Endodermal cell (in vitro differentiated cells): ENCODE data around the gene TESK1. TPM values are rescaled to one million over a fixed set of nuclear protein-coding genes. Genes with fewer than 3 reads are reported as not detected.

Experiments used
- DNase-seq: peaks from one replicate; pipeline ENCODE4 v3.0.0-alpha.2; 2017
- H3K27ac ChIP-seq: 2 replicates; pipeline ENCODE4 v1.5.1; 2013; ENCODE audit warnings: mild to moderate bottlenecking, low read depth, low read length, moderate library complexity
- H3K27me3 ChIP-seq: 2 replicates; pipeline ENCODE4 v1.6.1; 2013; ENCODE audit warnings: mild to moderate bottlenecking, low read length, moderate library complexity; ENCODE audit not compliant: insufficient read depth, control insufficient read depth, poor library complexity, severe bottlenecking
- H3K36me3 ChIP-seq: 2 replicates; pipeline ENCODE4 v1.7.0; 2013; ENCODE audit warnings: mild to moderate bottlenecking, low read length, moderate library complexity; ENCODE audit not compliant: control insufficient read depth, insufficient read depth
- H3K4me1 ChIP-seq: one replicate; pipeline ENCODE4 v1.7.0; 2013; ENCODE audit warnings: low read length; ENCODE audit not compliant: control insufficient read depth, insufficient read depth
- H3K4me3 ChIP-seq: 2 replicates; pipeline ENCODE4 v1.5.1; 2013; ENCODE audit warnings: mild to moderate bottlenecking, low read length, moderate library complexity
- H3K9ac ChIP-seq: 2 replicates; pipeline ENCODE4 v1.6.1; 2013; ENCODE audit warnings: mild to moderate bottlenecking, low read length, moderate library complexity; ENCODE audit not compliant: poor library complexity, severe bottlenecking; ENCODE audit errors: extremely low read depth
- H3K9me3 ChIP-seq: 2 replicates; pipeline ENCODE4 v1.6.1; 2013; ENCODE audit warnings: mild to moderate bottlenecking, low read length, moderate library complexity; ENCODE audit not compliant: control insufficient read depth
- H3K27ac Mint-ChIP-seq: 2 replicates; pipeline ENCODE4 v1.8.0; 2020; ENCODE audit warnings: mixed read lengths
- H3K27me3 Mint-ChIP-seq: 2 replicates; pipeline ENCODE4 v1.8.0; 2021; ENCODE audit warnings: mild to moderate bottlenecking, mixed read lengths; ENCODE audit not compliant: insufficient read depth
- H3K36me3 Mint-ChIP-seq: 2 replicates; pipeline ENCODE4 v1.8.0; 2020; ENCODE audit warnings: low read depth, mixed read lengths
- H3K4me1 Mint-ChIP-seq: 2 replicates; pipeline ENCODE4 v1.8.0; 2020; ENCODE audit warnings: mixed read lengths
- H3K4me3 Mint-ChIP-seq: 2 replicates; pipeline ENCODE4 v1.8.0; 2020; ENCODE audit warnings: mild to moderate bottlenecking, moderate library complexity, mixed read lengths
- H3K9me3 Mint-ChIP-seq: 2 replicates; pipeline ENCODE4 v1.8.0; 2020; ENCODE audit warnings: mild to moderate bottlenecking, mixed read lengths
- WGBS, 2 experiments: methylation state at CpG; one replicate each; pipeline versions ENCODE4 v1.1.5 to v1.1.7; 2013; ENCODE audit warnings: missing lambda C conversion rate in 2 of 2, mixed read lengths in 1 of 2; ENCODE audit not compliant: insufficient coverage in 1 of 2, insufficient read length in 1 of 2; 5-methylcytosine and 5-hydroxymethylcytosine counted together
- long read RNA-seq, 4 experiments: library from polyadenylated mRNA in 2 of 4; library from RNA in 1 of 4; library from capped mRNA in 1 of 4; stranded (forward) in 3 of 4; unstranded in 1 of 4; transcript quantifications; one replicate each; pipeline ENCODE4 v2.0.0, GENCODE V29; 2020 to 2021; ENCODE audit warnings: inconsistent platforms in 1 of 4
- polyA plus RNA-seq, 2 experiments: library from polyadenylated mRNA; stranded (reverse); fragments of 50-300 nt; gene quantifications; one replicate each; pipeline ENCODE4 v1.2.3, GENCODE V29; 2013
- total RNA-seq, 2 donors: library from RNA; stranded (reverse); fragmentation: NEBNext Ultra II Directional in 1 of 2; extraction: Animal tissue kit (Norgen Biotek cat#: 25700) in 1 of 2; gene quantifications; 2 replicates in 1 of 2; 3 replicates in 1 of 2; pipeline ENCODE4 v1.2.1, GENCODE V29; 2021
- TF ChIP-seq, protein P1 (sequence below): fragments of 200-600 bp; sonication (generic); conservative IDR thresholded peaks from 2 replicates; pipeline ENCODE4 v1.5.0; 2021; ENCODE audit warnings: antibody characterized with exemption, mild to moderate bottlenecking

Gene TESK1, protein sequence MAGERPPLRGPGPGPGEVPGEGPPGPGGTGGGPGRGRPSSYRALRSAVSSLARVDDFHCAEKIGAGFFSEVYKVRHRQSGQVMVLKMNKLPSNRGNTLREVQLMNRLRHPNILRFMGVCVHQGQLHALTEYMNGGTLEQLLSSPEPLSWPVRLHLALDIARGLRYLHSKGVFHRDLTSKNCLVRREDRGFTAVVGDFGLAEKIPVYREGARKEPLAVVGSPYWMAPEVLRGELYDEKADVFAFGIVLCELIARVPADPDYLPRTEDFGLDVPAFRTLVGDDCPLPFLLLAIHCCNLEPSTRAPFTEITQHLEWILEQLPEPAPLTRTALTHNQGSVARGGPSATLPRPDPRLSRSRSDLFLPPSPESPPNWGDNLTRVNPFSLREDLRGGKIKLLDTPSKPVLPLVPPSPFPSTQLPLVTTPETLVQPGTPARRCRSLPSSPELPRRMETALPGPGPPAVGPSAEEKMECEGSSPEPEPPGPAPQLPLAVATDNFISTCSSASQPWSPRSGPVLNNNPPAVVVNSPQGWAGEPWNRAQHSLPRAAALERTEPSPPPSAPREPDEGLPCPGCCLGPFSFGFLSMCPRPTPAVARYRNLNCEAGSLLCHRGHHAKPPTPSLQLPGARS
- total RNA-seq: 10 to 100 TPM; 30.7 to 35.2 TPM
- polyA plus RNA-seq (2013, experiment 1 of 2): 25.5 TPM
- polyA plus RNA-seq (2013, experiment 2 of 2): 21.3 TPM
- long read RNA-seq, experiment 1, transcript TESK1-201 (10 exons, 2,421 nt): major isoform, 5 of 17 reads
- long read RNA-seq, experiment 1, partial matches to known transcripts: 9 of 17 reads
- long read RNA-seq, experiment 1, other reads (novel, unspliced or antisense): 3 of 17 reads
- long read RNA-seq, experiment 2, transcript TESK1-201 (10 exons, 2,421 nt): major isoform, 23 of 25 reads
- long read RNA-seq, experiment 2, partial matches to known transcripts: 1 of 25 reads
- long read RNA-seq, experiment 2, other reads (novel, unspliced or antisense): 1 of 25 reads
- long read RNA-seq, experiment 3, partial matches to known transcripts: 8 of 9 reads
- long read RNA-seq, experiment 3, other reads (novel, unspliced or antisense): 1 of 9 reads
- long read RNA-seq, experiment 4: 0 reads

DNA sequence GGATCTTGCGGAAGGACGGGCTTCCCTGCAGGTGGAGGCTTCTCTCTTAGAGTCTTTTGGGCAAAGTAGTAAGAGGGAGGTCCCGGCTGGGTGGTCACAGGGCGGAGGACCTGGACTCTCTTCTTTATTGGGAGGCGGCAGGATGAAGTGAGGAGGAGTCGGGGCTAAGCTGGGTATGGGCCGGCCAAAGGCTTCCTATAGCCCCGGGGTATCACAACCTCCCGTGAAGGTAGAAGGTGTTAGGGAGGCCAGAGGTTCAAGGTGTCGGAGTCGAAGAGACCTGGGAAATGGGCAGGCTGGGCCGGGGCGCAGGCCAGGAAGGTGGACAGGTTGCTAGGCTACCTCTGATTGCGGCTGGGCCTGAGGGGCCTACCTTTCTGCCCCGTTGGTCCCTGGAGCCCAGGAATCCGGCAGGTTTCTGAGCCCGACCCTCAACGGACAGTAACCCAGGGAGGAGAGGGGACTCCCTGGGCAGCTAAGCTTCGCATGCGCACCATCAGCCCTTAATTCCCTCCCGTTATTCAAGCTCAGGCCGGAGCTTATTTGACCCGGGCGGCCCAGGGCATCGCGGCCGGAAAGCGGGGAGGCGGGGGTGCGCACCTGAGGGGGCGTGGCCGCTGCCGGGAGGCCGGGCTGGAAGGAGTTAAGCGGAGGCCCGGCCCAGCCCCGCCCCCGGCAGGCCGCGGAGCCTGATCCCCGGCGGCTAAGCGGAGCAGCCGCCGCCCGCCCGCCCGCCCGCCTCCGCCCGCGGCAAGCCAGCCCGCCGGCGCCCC is at the start of gene TESK1:
Gene TESK1, plus strand, starts transcription at position 685 of the 773 bp plus-strand sequence. CDS start 358 bp downstream, outside the sequence.
- Mint-ChIP-seq H3K36me3 (peaks cover 18% of the 10 kb centered on the region), H3K27ac (peak within 1 kb of the TSS; percentile 98), H3K4me1 (peaks cover 5% of the 10 kb centered on the region), H3K9me3 (no peaks in the 10 kb centered on the region), H3K27me3 (peaks cover 2% of the 10 kb centered on the region), H3K4me3 (peak within 1 kb of the TSS; percentile 81)
- TF ChIP-seq, protein P1, sequence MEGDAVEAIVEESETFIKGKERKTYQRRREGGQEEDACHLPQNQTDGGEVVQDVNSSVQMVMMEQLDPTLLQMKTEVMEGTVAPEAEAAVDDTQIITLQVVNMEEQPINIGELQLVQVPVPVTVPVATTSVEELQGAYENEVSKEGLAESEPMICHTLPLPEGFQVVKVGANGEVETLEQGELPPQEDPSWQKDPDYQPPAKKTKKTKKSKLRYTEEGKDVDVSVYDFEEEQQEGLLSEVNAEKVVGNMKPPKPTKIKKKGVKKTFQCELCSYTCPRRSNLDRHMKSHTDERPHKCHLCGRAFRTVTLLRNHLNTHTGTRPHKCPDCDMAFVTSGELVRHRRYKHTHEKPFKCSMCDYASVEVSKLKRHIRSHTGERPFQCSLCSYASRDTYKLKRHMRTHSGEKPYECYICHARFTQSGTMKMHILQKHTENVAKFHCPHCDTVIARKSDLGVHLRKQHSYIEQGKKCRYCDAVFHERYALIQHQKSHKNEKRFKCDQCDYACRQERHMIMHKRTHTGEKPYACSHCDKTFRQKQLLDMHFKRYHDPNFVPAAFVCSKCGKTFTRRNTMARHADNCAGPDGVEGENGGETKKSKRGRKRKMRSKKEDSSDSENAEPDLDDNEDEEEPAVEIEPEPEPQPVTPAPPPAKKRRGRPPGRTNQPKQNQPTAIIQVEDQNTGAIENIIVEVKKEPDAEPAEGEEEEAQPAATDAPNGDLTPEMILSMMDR: no peak
- DNase-seq: peak; percentile 95
- H3K4me1 ChIP-seq: peaks cover 6% of the 10 kb centered on the region
- H3K36me3 ChIP-seq: peaks cover 14% of the 10 kb centered on the region
- H3K4me3 ChIP-seq: peak within 1 kb of the TSS; percentile 94
- no peaks in the 10 kb centered on the region for H3K9me3 ChIP-seq
- 0 to 1% methylated on average over 15 to 55 of the region's 55 CpGs for WGBS, 2 experiments
- H3K27me3 ChIP-seq: no peaks in the 10 kb centered on the region
- H3K27ac ChIP-seq: peak within 1 kb of the TSS; percentile 85
- H3K9ac ChIP-seq: peak within 1 kb of the TSS; percentile 70

DNA sequence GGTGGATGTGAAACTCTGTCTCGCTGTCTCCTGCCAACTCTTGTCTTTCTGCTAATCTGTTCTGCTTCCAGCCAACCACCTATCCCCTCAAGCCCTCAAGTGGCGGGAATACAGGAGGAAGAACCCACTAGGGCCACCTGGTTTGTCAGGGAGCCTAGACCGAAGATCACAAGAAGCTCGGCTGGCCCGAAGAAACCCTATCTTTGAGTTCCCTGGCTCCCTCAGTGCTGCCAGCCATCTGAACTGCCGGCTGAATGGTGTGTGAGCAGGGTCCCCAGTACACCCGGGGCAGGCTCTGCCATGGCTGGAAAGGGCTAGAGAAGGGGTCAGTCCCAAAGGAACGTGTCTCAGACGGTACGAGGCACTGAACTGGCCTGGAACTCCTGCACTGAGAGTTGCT is 49.2 kb upstream of the TESK1 start:
- H3K9me3 ChIP-seq: no peaks in the 10 kb centered on the region
- H3K4me3 Mint-ChIP-seq: no peak overlapping the region
- H3K27me3 Mint-ChIP-seq: no peaks in the 10 kb centered on the region
- WGBS, 2 experiments: 93 to 97% methylated on average over 10 of the region's 10 CpGs
- H3K27ac ChIP-seq: no peak overlapping the region
- no peaks in the 10 kb centered on the region for H3K9me3 Mint-ChIP-seq
- TF ChIP-seq, protein P1: no peak
- H3K27me3 ChIP-seq: no peaks in the 10 kb centered on the region
- H3K9ac ChIP-seq: no peak overlapping the region
- no peak overlapping the region for H3K27ac Mint-ChIP-seq
- peaks cover 35% of the 10 kb centered on the region for H3K36me3 ChIP-seq
- no peak overlapping the region for H3K4me3 ChIP-seq
- no peaks in the 10 kb centered on the region for H3K4me1 ChIP-seq
- H3K4me1 Mint-ChIP-seq: no peaks in the 10 kb centered on the region
- DNase-seq: no peak
- H3K36me3 Mint-ChIP-seq: peaks cover 29% of the 10 kb centered on the region

DNA sequence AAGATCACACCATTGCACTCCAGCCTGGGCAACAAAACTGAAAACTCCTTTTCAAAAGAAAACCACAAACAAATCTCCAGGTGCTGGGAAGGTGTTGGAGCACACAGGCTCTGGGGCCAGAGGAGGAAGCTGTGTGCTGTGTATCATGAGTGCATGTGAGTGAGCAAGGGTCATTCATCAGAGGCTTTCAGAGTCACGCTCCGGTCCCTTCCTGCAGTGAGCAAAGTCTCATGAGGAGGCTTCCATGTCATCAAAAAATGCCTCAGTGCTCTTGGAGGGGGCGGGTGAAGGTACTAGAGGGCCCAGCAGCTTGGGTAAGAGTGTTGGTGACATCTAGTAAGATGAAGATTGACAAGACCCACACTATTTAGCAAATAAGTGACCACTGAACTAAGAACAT is 48.3 kb upstream of the TESK1 start:
- H3K27me3 ChIP-seq: no peaks in the 10 kb centered on the region
- Mint-ChIP-seq H3K4me1 (no peaks in the 10 kb centered on the region), H3K27ac (no peak overlapping the region), H3K9me3 (no peaks in the 10 kb centered on the region), H3K36me3 (peaks cover 26% of the 10 kb centered on the region), H3K4me3 (no peak overlapping the region), H3K27me3 (no peaks in the 10 kb centered on the region)
- WGBS, 2 experiments: 80 to 97% methylated on average over 3 of the region's 3 CpGs
- H3K27ac ChIP-seq: no peak overlapping the region
- no peak for DNase-seq
- TF ChIP-seq, protein P1: no peak
- H3K9me3 ChIP-seq: no peaks in the 10 kb centered on the region
- H3K36me3 ChIP-seq: peaks cover 35% of the 10 kb centered on the region
- no peak overlapping the region for H3K4me3 ChIP-seq
- H3K4me1 ChIP-seq: no peaks in the 10 kb centered on the region
- H3K9ac ChIP-seq: no peak overlapping the region
